Astrocyte of the cerebellum (primary cell): ENCODE measurements around the gene UPP1.
"Not testable (repeated sequence)": the region's sequence is repeated elsewhere in the genome, so short reads cannot be mapped to it uniquely, and the experiment has no call there.

Experiments
- DNase-seq: peaks from one replicate; pipeline ENCODE4 v3.0.0-alpha.2; 2011; ENCODE audit warnings: low read depth
- H3K4me3 ChIP-seq: 2 replicates; pipeline ENCODE4 v1.5.1; 2011; ENCODE audit warnings: mild to moderate bottlenecking, low read depth, low read length, moderate library complexity
- in situ Hi-C: cut with HindIII; loops from 2 replicates; pipeline ENCODE4 v1.10.0; 2017; ENCODE audit warnings: low sequenced_read_pairs
- TF ChIP-seq, protein P1 (sequence below): IDR thresholded peaks from 2 replicates; pipeline ENCODE4 v1.5.1; 2012; ENCODE audit warnings: low read length, low read depth, moderate library complexity, mild to moderate bottlenecking; ENCODE audit errors: missing control alignments

UPP1 gene

GRCh38 chr7:48063985-48064384, 25.1 kb upstream of the UPP1 start:
- H3K4me3 ChIP-seq = no peak overlapping the region
- in situ Hi-C loops = no loop called here
- DNase-seq = no peak
- TF ChIP-seq, protein P1, sequence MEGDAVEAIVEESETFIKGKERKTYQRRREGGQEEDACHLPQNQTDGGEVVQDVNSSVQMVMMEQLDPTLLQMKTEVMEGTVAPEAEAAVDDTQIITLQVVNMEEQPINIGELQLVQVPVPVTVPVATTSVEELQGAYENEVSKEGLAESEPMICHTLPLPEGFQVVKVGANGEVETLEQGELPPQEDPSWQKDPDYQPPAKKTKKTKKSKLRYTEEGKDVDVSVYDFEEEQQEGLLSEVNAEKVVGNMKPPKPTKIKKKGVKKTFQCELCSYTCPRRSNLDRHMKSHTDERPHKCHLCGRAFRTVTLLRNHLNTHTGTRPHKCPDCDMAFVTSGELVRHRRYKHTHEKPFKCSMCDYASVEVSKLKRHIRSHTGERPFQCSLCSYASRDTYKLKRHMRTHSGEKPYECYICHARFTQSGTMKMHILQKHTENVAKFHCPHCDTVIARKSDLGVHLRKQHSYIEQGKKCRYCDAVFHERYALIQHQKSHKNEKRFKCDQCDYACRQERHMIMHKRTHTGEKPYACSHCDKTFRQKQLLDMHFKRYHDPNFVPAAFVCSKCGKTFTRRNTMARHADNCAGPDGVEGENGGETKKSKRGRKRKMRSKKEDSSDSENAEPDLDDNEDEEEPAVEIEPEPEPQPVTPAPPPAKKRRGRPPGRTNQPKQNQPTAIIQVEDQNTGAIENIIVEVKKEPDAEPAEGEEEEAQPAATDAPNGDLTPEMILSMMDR = no peak

DNA sequence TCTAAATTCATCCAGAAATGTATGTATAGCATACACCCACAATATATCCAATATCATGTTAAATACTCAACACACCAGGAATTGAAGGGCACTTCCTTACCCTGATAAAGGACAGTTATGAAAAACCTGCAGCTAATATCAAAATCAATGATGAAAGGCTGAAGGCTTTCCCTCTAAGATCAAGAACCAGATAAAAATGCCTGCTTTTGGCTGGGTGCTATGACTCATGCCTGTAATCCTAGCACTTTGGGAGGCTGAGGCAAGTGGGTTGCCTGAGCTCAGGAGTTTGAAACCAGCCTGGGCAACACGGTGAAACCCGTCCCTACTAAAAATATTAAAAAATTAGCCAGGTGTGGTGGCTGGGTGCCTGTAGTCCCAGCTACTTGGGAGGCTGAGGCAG, 21.6 kb upstream of the UPP1 start:
- TF ChIP-seq, protein P1 = no peak
- in situ Hi-C loops = no loop called here
- no peak overlapping the region for H3K4me3 ChIP-seq
- no peak for DNase-seq

- TF ChIP-seq, protein P1 = no peak
- in situ Hi-C loops = no loop called here
- no peak overlapping the region for H3K4me3 ChIP-seq
- no peak for DNase-seq
Observed at GRCh38 chr7:48074204-48074654, 14.8 kb upstream of the UPP1 start.

- no peak for DNase-seq
- in situ Hi-C loops = no loop called here
- TF ChIP-seq, protein P1 = no peak
- no peak overlapping the region for H3K4me3 ChIP-seq
Observed at GRCh38 chr7:48077423-48077822, 11.6 kb upstream of the UPP1 start.

GRCh38 chr7:48078470-48078869, 10.6 kb upstream of the UPP1 start:
- TF ChIP-seq, protein P1 = no peak
- in situ Hi-C loops = no loop called here
- H3K4me3 ChIP-seq = no peak overlapping the region
- DNase-seq = no peak

- in situ Hi-C loops, H3K4me3 ChIP-seq, DNase-seq: not testable (repeated sequence)
Observed at GRCh38 chr7:48082378-48082777, 6.7 kb upstream of the UPP1 start.

- TF ChIP-seq, protein P1 = no peak
- in situ Hi-C loops = no loop called here
- DNase-seq = peak; percentile 53
- no peak overlapping the region for H3K4me3 ChIP-seq
Observed at GRCh38 chr7:48083114-48083830, 5.8 kb upstream of the UPP1 start.
